Fibroblast of peridontal ligament (primary cell): ENCODE measurements around the gene EPDR1.

ENCODE experiments used
- DNase-seq: peaks from one replicate; pipeline ENCODE4 v3.0.0-alpha.2; 2010; ENCODE audit errors: extremely low read depth

EPDR1 gene

GRCh38 chr7:37920305-37920848, at the start of gene EPDR1:
Gene EPDR1 (plus strand): TSS chr7:37920640. CDS start chr7:37920940, 300 bp downstream.
- no peak for DNase-seq

GRCh38 chr7:37882086-37882485, 38.4 kb upstream of the EPDR1 start:
- no peak for DNase-seq

- no peak for DNase-seq
Observed at GRCh38 chr7:37893359-37893758, 27.1 kb upstream of the EPDR1 start.

- no peak for DNase-seq
Observed at GRCh38 chr7:37894671-37895070, 25.8 kb upstream of the EPDR1 start.

- DNase-seq, result no peak
Observed at GRCh38 chr7:37899712-37900247, 20.7 kb upstream of the EPDR1 start.

GRCh38 chr7:37901236-37901827, 19.1 kb upstream of the EPDR1 start:
- peak; percentile 80 for DNase-seq

- DNase-seq, result peak; percentile 75
Observed at GRCh38 chr7:37901890-37902524, 18.4 kb upstream of the EPDR1 start.

- peak; percentile 99 for DNase-seq
Observed at GRCh38 chr7:37908221-37908788, 12.1 kb upstream of the EPDR1 start.

GRCh38 chr7:37912756-37913155, 7.7 kb upstream of the EPDR1 start:
- DNase-seq, result no peak

- peak; percentile 48 for DNase-seq
Observed at GRCh38 chr7:37915438-37915837, 5.0 kb upstream of the EPDR1 start.

- no peak for DNase-seq
Observed at GRCh38 chr7:37916017-37916672, 4.3 kb upstream of the EPDR1 start.

- peak; percentile 86 for DNase-seq
Observed at GRCh38 chr7:37916673-37917660, 3.5 kb upstream of the EPDR1 start, which contains the start of gene SFRP4. Gene SFRP4 (minus strand): TSS chr7:37916817. CDS start chr7:37916537, 280 bp downstream.

- DNase-seq, result no peak
Observed at GRCh38 chr7:37918526-37918925, 1.9 kb upstream of the EPDR1 start.

- DNase-seq, result peak; percentile 57
Observed at GRCh38 chr7:37920849-37921805, 687 bp downstream of the EPDR1 start.

GRCh38 chr7:37921876-37922275, 1.4 kb downstream of the EPDR1 start:
- no peak for DNase-seq

GRCh38 chr7:37923996-37924395, 3.6 kb downstream of the EPDR1 start:
- DNase-seq, result no peak

- no peak for DNase-seq
Observed at GRCh38 chr7:37924491-37925041, 4.1 kb downstream of the EPDR1 start.

GRCh38 chr7:37925620-37926019, 5.2 kb downstream of the EPDR1 start:
- DNase-seq, result no peak

- peak; percentile 93 for DNase-seq
Observed at GRCh38 chr7:37927773-37928444, 7.5 kb downstream of the EPDR1 start.
